ENCODE results near the gene GPRIN1. TPM values are rescaled to one million over a fixed set of nuclear protein-coding genes. Genes with fewer than 3 reads are reported as not detected.

The GPRIN1 gene
- total and polyA plus RNA-seq, 4 donors: 0.23 to 0.50 (median 0.30) TPM; not detected in 1

GRCh38 chr5:176577312-176578176 lies 32.4 kb downstream of the GPRIN1 start:
- no peaks in the 10 kb centered on the region for H3K27me3 ChIP-seq (ENCODE audit: control insufficient read depth in 4 of 4, insufficient read depth in 4 of 4, low read length in 3 of 4)
- H3K9ac ChIP-seq (ENCODE audit: low read depth in 1 of 2, low read length in 2 of 2): no peak overlapping the region
- no peaks in the 10 kb centered on the region for H3K4me1 ChIP-seq (ENCODE audit: control insufficient read depth in 4 of 4, insufficient read depth in 4 of 4, low read length in 3 of 4)
- H3K27ac ChIP-seq (ENCODE audit: low read depth in 1 of 2, low read length in 2 of 2): no peak overlapping the region
- DNase-seq (ENCODE audit: low spot score): no peak
- 91% methylated on average over 36 of the region's 36 CpGs for WGBS
- H3K9me3 ChIP-seq (ENCODE audit: control insufficient read depth in 4 of 4, low read length in 3 of 4): no peaks in the 10 kb centered on the region
- no peak overlapping the region for H3K4me3 ChIP-seq (ENCODE audit: low read depth in 1 of 3, low read length in 3 of 3)
- TF ChIP-seq NR2F2 (IDR thresholded peaks at IDR 0.05) (no peak), REST (IDR thresholded peaks at IDR 0.05) (no peak), YY1 (IDR thresholded peaks at IDR 0.05) (no peak), TAF1 (conservative IDR thresholded peaks at IDR 0.05) (no peak), JUND (IDR thresholded peaks at IDR 0.05) (no peak), RAD21 (IDR thresholded peaks at IDR 0.05) (no peak)
- H3K36me3 ChIP-seq (ENCODE audit: control insufficient read depth in 4 of 4, insufficient read depth in 3 of 4, low read depth in 1 of 4, low read length in 3 of 4): peaks cover 0 to 5% (median 1%) of the 10 kb centered on the region in 4 donors

- 84% methylated on average over 37 of the region's 37 CpGs for WGBS
- TF ChIP-seq HNF4A (conservative IDR thresholded peaks at IDR 0.05) (peak; percentile 46 to 68), GABPA (IDR thresholded peaks at IDR 0.05 in 1 of 2, conservative IDR thresholded peaks at IDR 0.05 in 1 of 2) (no peak), FOXA2 (IDR thresholded peaks at IDR 0.05) (no peak), FOXA1 (IDR thresholded peaks at IDR 0.05) (no peak), ATF3 (IDR thresholded peaks at IDR 0.05) (no peak), RXRA (IDR thresholded peaks at IDR 0.05) (peak in 1 of 2 donors; percentile 67), EGR1 (IDR thresholded peaks at IDR 0.05; ENCODE audit: low read depth in 2 of 2) (no peak), NR2F2 (IDR thresholded peaks at IDR 0.05) (peak; percentile 66), SP1 (IDR thresholded peaks at IDR 0.05) (no peak), HNF4G (IDR thresholded peaks at IDR 0.05) (no peak), ZBTB33 (IDR thresholded peaks at IDR 0.05) (no peak), RAD21 (IDR thresholded peaks at IDR 0.05) (no peak), REST (IDR thresholded peaks at IDR 0.05) (no peak), TAF1 (conservative IDR thresholded peaks at IDR 0.05) (no peak), YY1 (IDR thresholded peaks at IDR 0.05) (no peak), CTCF (IDR thresholded peaks at IDR 0.05; ENCODE audit: low read depth, low read length, missing input control) (no peak), JUND (IDR thresholded peaks at IDR 0.05) (no peak)
These were observed 34.2 kb downstream of the GPRIN1 start for GRCh38 chr5:176575488-176576422.

More at GRCh38 chr5:176575488-176576422, 34.2 kb downstream of the GPRIN1 start:
- no peak for DNase-seq (ENCODE audit: low spot score)
- Histone ChIP-seq H3K9me3 (ENCODE audit: control insufficient read depth in 4 of 4, low read length in 3 of 4) (no peaks in the 10 kb centered on the region), H3K9ac (ENCODE audit: low read depth in 1 of 2, low read length in 2 of 2) (no peak overlapping the region), H3K4me3 (ENCODE audit: low read depth in 1 of 3, low read length in 3 of 3) (no peak overlapping the region), H3K4me1 (ENCODE audit: control insufficient read depth in 4 of 4, insufficient read depth in 4 of 4, low read length in 3 of 4) (no peaks in the 10 kb centered on the region), H3K27me3 (ENCODE audit: control insufficient read depth in 4 of 4, insufficient read depth in 4 of 4, low read length in 3 of 4) (no peaks in the 10 kb centered on the region), H3K27ac (ENCODE audit: low read depth in 1 of 2, low read length in 2 of 2) (no peak overlapping the region), H3K36me3 (ENCODE audit: control insufficient read depth in 4 of 4, insufficient read depth in 3 of 4, low read depth in 1 of 4, low read length in 3 of 4) (peaks cover 0 to 3% (median 0%) of the 10 kb centered on the region in 4 donors)

Data from liver (tissue), 9 donors.